A172 (cell line): ENCODE results near the gene CLEC16A. TPM values are rescaled to one million over a fixed set of nuclear protein-coding genes. Genes with fewer than 3 reads are reported as not detected.
"Not testable (repeated sequence)": the region's sequence is repeated elsewhere in the genome, so short reads cannot be mapped to it uniquely, and the experiment has no call there.

Experiments used
- DNase-seq: peaks from one replicate; pipeline ENCODE4 v3.0.0-alpha.2; 2015; ENCODE audit warnings: low spot score
- total RNA-seq: library from RNA; depleted of rRNA; stranded (reverse); fragments of >200 nt; shearing (Covaris generic); gene quantifications from 2 replicates; pipeline ENCODE4 v1.2.3, GENCODE V29; 2014; rRNA removed

Gene CLEC16A
- total RNA-seq, 1 experiment from 2014 or later = 17.3 TPM

GRCh38 chr16:11219178-11219577 lies 274.8 kb downstream of the CLEC16A start:
- DNase-seq = no peak

DNA sequence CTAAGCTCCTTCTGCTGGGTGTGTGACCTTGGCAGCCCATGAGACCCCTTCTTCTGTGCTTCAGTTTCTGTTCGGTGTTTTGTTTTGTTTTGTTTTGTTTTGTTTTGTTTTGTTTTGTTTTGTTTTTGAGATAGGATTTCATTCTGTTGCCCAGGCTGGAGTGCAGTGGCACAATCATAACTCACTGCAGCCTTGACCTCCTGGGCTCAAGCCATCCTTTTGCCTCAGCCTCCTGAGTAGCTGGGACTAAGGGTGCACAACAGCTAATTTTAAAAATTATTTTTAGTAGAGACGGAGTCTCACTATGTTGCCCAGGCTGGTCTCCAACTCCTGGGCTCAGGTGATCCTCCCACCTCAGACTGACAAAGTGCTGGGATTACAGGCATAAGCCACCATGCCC lies 276.1 kb downstream of the CLEC16A start:
- DNase-seq = not testable (repeated sequence)

- DNase-seq = no peak
Observed at GRCh38 chr16:11224096-11224893, 279.9 kb downstream of the CLEC16A start.

GRCh38 chr16:11224894-11225676 lies 280.7 kb downstream of the CLEC16A start:
- DNase-seq = no peak

DNA sequence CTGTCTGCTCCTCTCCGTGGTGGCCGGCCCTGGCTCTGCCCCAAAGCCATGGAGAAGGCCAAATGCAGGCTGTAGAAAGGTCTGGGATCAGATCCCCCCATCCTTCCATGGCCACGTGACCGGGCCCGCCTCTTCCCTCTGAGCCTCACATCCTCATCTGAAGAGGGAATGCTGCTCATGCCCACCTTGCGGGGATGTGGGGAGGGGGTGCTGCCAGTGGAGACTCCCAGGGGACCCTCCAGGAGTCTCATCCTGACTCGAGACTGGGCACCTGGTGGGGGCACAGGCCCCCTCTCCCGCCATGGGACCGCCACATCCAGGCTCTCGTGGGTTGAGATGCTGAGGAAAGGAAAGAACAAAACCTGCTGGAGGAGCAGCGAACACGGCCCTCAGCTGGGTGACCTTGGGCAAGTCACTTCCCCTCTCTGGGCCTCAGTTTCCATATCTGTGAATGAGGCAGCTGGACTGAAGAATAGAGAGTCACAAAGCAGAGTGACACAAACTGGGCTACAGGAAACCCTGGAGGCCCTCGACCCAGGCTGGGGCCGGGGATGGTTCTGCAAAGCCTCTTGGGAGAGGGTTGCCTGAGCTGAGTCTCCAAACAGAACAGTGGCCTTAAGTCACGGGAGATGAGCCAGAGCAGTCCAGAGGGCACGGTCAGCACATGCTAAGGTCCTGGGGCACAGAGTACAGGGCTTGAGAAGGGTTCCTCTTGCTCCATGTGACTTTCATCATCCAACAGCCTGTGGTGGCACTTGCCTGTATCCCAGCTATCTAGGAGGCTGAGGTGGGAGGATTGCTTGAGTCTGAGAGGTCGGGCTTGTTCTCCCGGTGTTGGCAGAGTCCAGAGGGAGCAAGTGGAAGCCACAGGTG lies 281.5 kb downstream of the CLEC16A start:
- no peak for DNase-seq

GRCh38 chr16:11229432-11229831 lies 285.1 kb downstream of the CLEC16A start:
- no peak for DNase-seq

DNA sequence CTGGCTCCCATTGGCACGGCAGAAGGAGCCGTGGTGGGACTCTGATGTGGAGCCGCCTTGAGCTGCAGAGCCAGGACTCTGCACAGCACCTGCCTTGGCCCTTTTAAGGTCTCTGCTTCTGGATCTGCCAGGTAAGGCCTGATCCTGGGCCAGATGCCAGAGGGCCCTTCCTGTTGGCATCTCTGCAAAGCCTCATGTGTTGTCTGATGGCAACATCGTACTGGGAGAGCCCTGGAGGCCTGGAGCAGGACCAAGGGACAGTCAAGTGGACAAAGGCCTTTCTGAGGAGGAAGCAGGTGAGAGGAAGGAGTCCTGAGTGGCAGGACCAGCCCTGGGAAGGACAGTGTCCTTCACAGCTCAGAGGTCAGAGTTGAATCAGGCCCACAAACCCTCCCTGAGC lies 285.5 kb downstream of the CLEC16A start:
- no peak for DNase-seq

GRCh38 chr16:11231367-11231970 lies 287.1 kb downstream of the CLEC16A start:
- no peak for DNase-seq

Other genes starting within 250 kb of the CLEC16A start
- not detected in 2 replicates for gene TEKT5, start 249.6 kb upstream of the CLEC16A start, total RNA-seq
- gene NUBP1, start 200.7 kb upstream of the CLEC16A start, total RNA-seq = 39.8 and 44.7 TPM in 2 replicates
- not detected in 2 replicates for gene TVP23A, start 125.8 kb upstream of the CLEC16A start, total RNA-seq
- gene CIITA, start 67.4 kb upstream of the CLEC16A start, total RNA-seq = 0.07 TPM in 1 of 2 replicates, not detected in the other
- gene DEXI, start 2.1 kb upstream of the CLEC16A start, total RNA-seq = 65.9 and 66.5 TPM in 2 replicates